Lower leg skin (tissue), 3 donors: ENCODE results near the gene FAM114A2.

Experiments
- CTCF ChIP-seq, 3 donors: fragments of 450-650 bp; IDR thresholded peaks; one replicate each; pipeline ENCODE4 v1.5.1; 2016; ENCODE audit warnings: antibody characterized with exemption in 3 of 3, mild to moderate bottlenecking in 3 of 3, moderate library complexity in 2 of 3
- POLR2A ChIP-seq, 2 donors: fragments of 450-650 bp; IDR thresholded peaks; one replicate each; pipeline ENCODE4 v1.6.1; 2016 to 2017; ENCODE audit warnings: antibody characterized with exemption in 2 of 2, mild to moderate bottlenecking in 1 of 2, moderate library complexity in 1 of 2

DNA sequence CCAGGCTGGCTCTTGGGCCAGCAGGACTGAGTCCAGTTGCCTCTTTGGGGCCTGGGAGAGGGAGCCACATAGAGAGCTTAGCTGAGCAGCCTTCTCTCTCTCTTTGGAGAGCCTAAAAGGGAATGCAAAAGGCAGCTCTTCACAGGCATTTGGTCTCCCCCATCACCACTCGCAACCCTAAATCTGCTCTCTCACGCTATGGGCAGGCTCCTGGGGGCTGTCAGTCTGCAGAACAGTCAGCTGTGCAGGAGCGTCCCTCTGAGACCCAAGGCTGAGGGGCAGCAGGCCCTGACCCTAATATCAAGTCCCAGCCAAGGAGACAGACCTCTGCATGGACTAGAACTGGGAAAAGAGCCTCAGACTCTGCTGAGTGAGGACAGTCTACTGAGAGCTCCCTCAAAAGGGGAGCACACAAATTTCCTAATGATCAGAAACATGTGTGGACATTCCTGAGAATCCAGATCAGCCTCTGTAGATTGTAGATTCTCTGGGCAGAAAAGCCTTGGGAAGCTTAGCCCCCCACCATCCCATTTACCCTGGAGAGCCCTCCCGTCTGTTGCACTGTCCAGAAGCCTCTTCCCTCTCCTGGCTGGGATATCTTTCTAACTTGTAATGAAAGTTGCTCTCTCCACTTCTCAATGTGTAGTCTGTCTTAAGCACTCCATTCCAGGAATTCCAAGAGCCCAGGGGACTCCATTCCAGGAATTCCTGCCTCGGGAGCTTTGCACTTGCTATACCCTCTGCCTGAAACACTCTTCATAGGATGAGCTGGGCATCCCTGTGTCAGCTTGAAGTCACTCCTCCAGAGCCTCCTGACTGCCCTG, 79.4 kb downstream of the FAM114A2 start:
- no peak for TF ChIP-seq POLR2A (IDR thresholded peaks at IDR 0.05)
- no peak for TF ChIP-seq CTCF (IDR thresholded peaks at IDR 0.05)
